ENCODE measurements around the gene HNRNPF. TPM values are rescaled to one million over a fixed set of nuclear protein-coding genes. Genes with fewer than 3 reads are reported as not detected.

The HNRNPF gene
- polyA plus RNA-seq, 2 of the 4 experiments (the other 2 are of a cell fraction) = 228 to 271 TPM

DNA sequence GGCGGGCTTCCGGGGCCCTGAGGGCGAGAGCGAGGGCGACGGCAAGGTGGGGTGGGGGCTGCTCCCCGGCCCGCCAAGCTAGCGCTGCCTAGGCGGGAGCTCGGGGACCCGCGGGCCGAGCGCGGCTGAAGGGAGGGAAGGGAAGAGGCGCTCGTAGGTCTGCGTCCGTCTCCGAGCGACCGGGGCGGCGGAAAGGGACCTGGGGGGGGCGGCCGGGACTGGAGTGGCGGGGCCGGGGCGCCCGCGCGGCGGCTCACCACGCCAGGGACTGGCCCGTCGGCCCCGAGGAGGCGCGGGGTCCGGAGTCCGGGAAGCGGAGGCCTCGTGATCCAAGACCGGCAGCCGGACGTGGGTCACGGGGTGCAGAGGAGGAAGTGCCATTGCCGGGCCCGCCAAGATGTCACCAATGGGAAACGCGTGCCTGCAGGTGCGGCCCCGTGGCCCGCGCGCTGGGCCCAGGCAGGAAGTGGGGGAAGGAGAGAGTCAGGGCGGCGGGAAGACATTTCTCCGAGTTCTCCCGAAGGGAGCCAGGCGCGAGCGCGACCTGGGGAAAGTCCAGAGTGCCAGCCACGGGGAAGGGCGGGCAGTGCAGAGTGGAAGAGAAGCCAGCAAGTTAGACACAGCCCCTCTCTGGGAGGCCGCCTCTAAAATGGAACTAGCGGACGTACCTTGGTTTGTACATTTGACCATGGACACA lies 11.9 kb downstream of the HNRNPF start (continued):
- TF ChIP-seq RFX5 (IDR thresholded peaks at IDR 0.05) = no peak
- TF ChIP-seq PHF8 (IDR thresholded peaks at IDR 0.05; ENCODE audit: borderline replicate concordance, low read depth) = peak; percentile 38; the same call in 1 of the 2 replicates
- no peak for TF ChIP-seq ESRRA (IDR thresholded peaks at IDR 0.05; ENCODE audit: borderline replicate concordance, low read length)
- peak; percentile 19; the same call in 1 of the 2 replicates for TF ChIP-seq POLR2A (IDR thresholded peaks at IDR 0.05; ENCODE audit: low read length)
- no peak for TF ChIP-seq NFE2L2 (conservative IDR thresholded peaks at IDR 0.05; ENCODE audit: low read length)
- no peak for TF ChIP-seq ELK1 (IDR thresholded peaks at IDR 0.05; ENCODE audit: low read depth, low read length)
- no peak for TF ChIP-seq CEBPB (IDR thresholded peaks at IDR 0.05)
- no peak for TF ChIP-seq TFCP2L1 (CRISPR knock-in tag; IDR thresholded peaks at IDR 0.05)
- TF ChIP-seq CBX8 (IDR thresholded peaks at IDR 0.05) = no peak
- TF ChIP-seq HEYL (CRISPR knock-in tag; IDR thresholded peaks at IDR 0.05) = no peak
- TF ChIP-seq CHD2 (IDR thresholded peaks at IDR 0.05; ENCODE audit: low read length, partially characterized antibody) = no peak
- no peak for TF ChIP-seq MAFK (IDR thresholded peaks at IDR 0.05; ENCODE audit: partially characterized antibody)
- no peak for TF ChIP-seq NR3C1 (IDR thresholded peaks at IDR 0.05)
- TF ChIP-seq ZC3H11A (IDR thresholded peaks at IDR 0.05) = no peak
- 0 out of 2 replicates have a peak, but pooled peaks have one; percentile 11 for TF ChIP-seq GATA3 (IDR thresholded peaks at IDR 0.05; ENCODE audit: borderline replicate concordance)
- TF ChIP-seq BHLHE40 (IDR thresholded peaks at IDR 0.05; ENCODE audit: low read depth, low read length) = peak; percentile 51
- TF ChIP-seq RNF2 (IDR thresholded peaks at IDR 0.05; ENCODE audit: borderline replicate concordance, low read depth) = no peak
- TF ChIP-seq MAX (IDR thresholded peaks at IDR 0.05) = peak; percentile 99
- TF ChIP-seq MAZ (IDR thresholded peaks at IDR 0.05; ENCODE audit: borderline replicate concordance, low read depth, low read length) = no peak
- TF ChIP-seq, protein P1, sequence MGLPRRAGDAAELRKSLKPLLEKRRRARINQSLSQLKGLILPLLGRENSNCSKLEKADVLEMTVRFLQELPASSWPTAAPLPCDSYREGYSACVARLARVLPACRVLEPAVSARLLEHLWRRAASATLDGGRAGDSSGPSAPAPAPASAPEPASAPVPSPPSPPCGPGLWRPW (IDR thresholded peaks at IDR 0.05) = no peak
- TF ChIP-seq SREBF2 (IDR thresholded peaks at IDR 0.05) = no peak
- TF ChIP-seq, protein P2, sequence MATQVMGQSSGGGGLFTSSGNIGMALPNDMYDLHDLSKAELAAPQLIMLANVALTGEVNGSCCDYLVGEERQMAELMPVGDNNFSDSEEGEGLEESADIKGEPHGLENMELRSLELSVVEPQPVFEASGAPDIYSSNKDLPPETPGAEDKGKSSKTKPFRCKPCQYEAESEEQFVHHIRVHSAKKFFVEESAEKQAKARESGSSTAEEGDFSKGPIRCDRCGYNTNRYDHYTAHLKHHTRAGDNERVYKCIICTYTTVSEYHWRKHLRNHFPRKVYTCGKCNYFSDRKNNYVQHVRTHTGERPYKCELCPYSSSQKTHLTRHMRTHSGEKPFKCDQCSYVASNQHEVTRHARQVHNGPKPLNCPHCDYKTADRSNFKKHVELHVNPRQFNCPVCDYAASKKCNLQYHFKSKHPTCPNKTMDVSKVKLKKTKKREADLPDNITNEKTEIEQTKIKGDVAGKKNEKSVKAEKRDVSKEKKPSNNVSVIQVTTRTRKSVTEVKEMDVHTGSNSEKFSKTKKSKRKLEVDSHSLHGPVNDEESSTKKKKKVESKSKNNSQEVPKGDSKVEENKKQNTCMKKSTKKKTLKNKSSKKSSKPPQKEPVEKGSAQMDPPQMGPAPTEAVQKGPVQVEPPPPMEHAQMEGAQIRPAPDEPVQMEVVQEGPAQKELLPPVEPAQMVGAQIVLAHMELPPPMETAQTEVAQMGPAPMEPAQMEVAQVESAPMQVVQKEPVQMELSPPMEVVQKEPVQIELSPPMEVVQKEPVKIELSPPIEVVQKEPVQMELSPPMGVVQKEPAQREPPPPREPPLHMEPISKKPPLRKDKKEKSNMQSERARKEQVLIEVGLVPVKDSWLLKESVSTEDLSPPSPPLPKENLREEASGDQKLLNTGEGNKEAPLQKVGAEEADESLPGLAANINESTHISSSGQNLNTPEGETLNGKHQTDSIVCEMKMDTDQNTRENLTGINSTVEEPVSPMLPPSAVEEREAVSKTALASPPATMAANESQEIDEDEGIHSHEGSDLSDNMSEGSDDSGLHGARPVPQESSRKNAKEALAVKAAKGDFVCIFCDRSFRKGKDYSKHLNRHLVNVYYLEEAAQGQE (IDR thresholded peaks at IDR 0.05) = peak; percentile 37; the same call in 1 of the 2 replicates
- TF ChIP-seq, protein P3, sequence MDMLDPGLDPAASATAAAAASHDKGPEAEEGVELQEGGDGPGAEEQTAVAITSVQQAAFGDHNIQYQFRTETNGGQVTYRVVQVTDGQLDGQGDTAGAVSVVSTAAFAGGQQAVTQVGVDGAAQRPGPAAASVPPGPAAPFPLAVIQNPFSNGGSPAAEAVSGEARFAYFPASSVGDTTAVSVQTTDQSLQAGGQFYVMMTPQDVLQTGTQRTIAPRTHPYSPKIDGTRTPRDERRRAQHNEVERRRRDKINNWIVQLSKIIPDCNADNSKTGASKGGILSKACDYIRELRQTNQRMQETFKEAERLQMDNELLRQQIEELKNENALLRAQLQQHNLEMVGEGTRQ (IDR thresholded peaks at IDR 0.05) = peak; percentile 94

Measured in A549 (cell line).